Colon (tissue), 2 donors: ENCODE measurements around the gene DRAP1.
"Not testable (repeated sequence)": the region's sequence is repeated elsewhere in the genome, so short reads cannot be mapped to it uniquely, and the experiment has no call there.

Experiments
- FAIRE-seq: peaks from 2 replicates; lab custom pipeline; 2012; peaks lifted over from hg19 to GRCh38; lab: Jason Lieb, UNC
- donor health status: control.
- donor health status: control.

DRAP1 gene

GRCh38 chr11:65931773-65932557 is 12.7 kb downstream of the DRAP1 start:
- no peak for FAIRE-seq

GRCh38 chr11:65932558-65932919 is 13.3 kb downstream of the DRAP1 start:
- FAIRE-seq, result no peak

GRCh38 chr11:65934014-65934413 is 14.8 kb downstream of the DRAP1 start:
- no peak for FAIRE-seq

- no peak for FAIRE-seq
Observed at GRCh38 chr11:65937766-65938165, 18.5 kb downstream of the DRAP1 start.

GRCh38 chr11:65941720-65942310 is 22.6 kb downstream of the DRAP1 start:
- FAIRE-seq, result no peak

GRCh38 chr11:65942531-65942930 is 23.3 kb downstream of the DRAP1 start:
- FAIRE-seq, result no peak

- no peak for FAIRE-seq
Observed at GRCh38 chr11:65944191-65944590, 25.0 kb downstream of the DRAP1 start.

GRCh38 chr11:65944767-65945166 is 25.5 kb downstream of the DRAP1 start:
- FAIRE-seq, result no peak

- FAIRE-seq, result no peak
Observed at GRCh38 chr11:65945430-65945911, 26.2 kb downstream of the DRAP1 start, which contains the start of gene TSGA10IP. TSS of gene TSGA10IP (plus strand) at chr11:65945480. CDS start at chr11:65945676, 196 bp downstream.

- no peak for FAIRE-seq
Observed at GRCh38 chr11:65945941-65946558, 26.8 kb downstream of the DRAP1 start.

- no peak for FAIRE-seq
Observed at GRCh38 chr11:65946655-65947054, 27.4 kb downstream of the DRAP1 start.

GRCh38 chr11:65947133-65947532 is 27.9 kb downstream of the DRAP1 start:
- FAIRE-seq, result no peak

GRCh38 chr11:65947603-65948125 is 28.4 kb downstream of the DRAP1 start:
- no peak for FAIRE-seq

GRCh38 chr11:65950711-65951110 is 31.5 kb downstream of the DRAP1 start:
- not testable (repeated sequence) for FAIRE-seq

GRCh38 chr11:65951641-65952040 is 32.4 kb downstream of the DRAP1 start:
- not testable (repeated sequence) for FAIRE-seq

GRCh38 chr11:65952052-65952521 is 32.9 kb downstream of the DRAP1 start:
- FAIRE-seq, result no peak

- FAIRE-seq, result no peak
Observed at GRCh38 chr11:65953471-65953870, 34.2 kb downstream of the DRAP1 start.

- no peak for FAIRE-seq
Observed at GRCh38 chr11:65954771-65955170, 35.5 kb downstream of the DRAP1 start.

GRCh38 chr11:65958291-65958690 is 39.1 kb downstream of the DRAP1 start:
- no peak for FAIRE-seq

GRCh38 chr11:65958774-65959420 is 39.7 kb downstream of the DRAP1 start:
- FAIRE-seq, result no peak

- no peak for FAIRE-seq
Observed at GRCh38 chr11:65960824-65961266, 41.6 kb downstream of the DRAP1 start.
